ENCODE measurements around the gene SV2C. TPM values are rescaled to one million over a fixed set of nuclear protein-coding genes. Genes with fewer than 3 reads are reported as not detected.

SV2C gene
- total and polyA plus RNA-seq, 2 of the 13 experiments (the other 11 are each of a cell fraction or from before 2014, with no cell fraction given): not detected

DNA sequence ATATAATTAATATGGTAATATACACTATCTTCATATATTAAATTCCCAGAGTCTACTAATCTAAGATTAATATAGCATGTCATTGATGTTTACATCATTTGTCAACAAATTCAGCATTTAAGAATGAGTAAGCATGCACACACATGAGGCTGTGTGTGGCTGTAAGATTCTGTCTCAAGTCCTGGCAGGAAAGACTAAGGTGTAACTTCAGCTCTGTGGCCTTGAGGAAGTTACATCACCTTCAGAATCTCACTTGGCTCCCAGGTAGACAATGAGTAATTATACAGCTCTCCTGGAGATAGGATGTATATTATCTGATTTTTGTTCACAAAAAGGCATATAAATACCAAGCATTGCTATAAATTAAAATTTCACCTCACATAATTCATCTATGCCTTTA is 200.5 kb downstream of the SV2C start (continued):
- TF ChIP-seq ZFP36L1 (CRISPR knock-in tag; IDR thresholded peaks at IDR 0.05): no peak
- no peak for TF ChIP-seq MXD4 (CRISPR knock-in tag; IDR thresholded peaks at IDR 0.05)

GRCh38 chr5:76289692-76290091 is 206.5 kb downstream of the SV2C start:
- H3K9ac ChIP-seq (ENCODE audit: insufficient read depth, low read depth, low read length): no peak overlapping the region
- intact Hi-C loops (cut with micrococcal nuclease; ENCODE audit: unreplicated experiment): no loop called here
- BruUV-seq (replicated peaks): no TSS peak
- H3K9me3 ChIP-seq (ENCODE audit: low read length): no peaks in the 10 kb centered on the region
- TF ChIP-seq, protein P1, sequence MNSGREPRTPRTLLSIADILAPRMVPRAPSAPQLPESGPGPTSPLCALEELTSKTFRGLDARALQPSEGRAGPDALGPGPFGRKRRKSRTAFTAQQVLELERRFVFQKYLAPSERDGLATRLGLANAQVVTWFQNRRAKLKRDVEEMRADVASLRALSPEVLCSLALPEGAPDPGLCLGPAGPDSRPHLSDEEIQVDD (CRISPR knock-in tag; IDR thresholded peaks at IDR 0.05; ENCODE audit: borderline replicate concordance): no peak
- 0 out of 2 replicates have a peak, but pooled peaks have one; percentile 38 for TF ChIP-seq RNF2 (conservative IDR thresholded peaks at IDR 0.05; ENCODE audit: low read depth)
- H3K79me2 ChIP-seq (ENCODE audit: insufficient read depth, low read length): no peaks in the 10 kb centered on the region
- no peaks in the 10 kb centered on the region for H3K36me3 ChIP-seq (replicated peaks in 1 of 2; ENCODE audit: control insufficient read depth in 1 of 2, insufficient read depth in 2 of 2, low read length in 2 of 2)
- no peaks in the 10 kb centered on the region for H4K20me1 ChIP-seq (ENCODE audit: insufficient read depth, low read length)
- no peak overlapping the region for H3K4me3 ChIP-seq (replicated peaks in 1 of 3; ENCODE audit: insufficient read depth in 1 of 3, low read depth in 2 of 3, low read length in 3 of 3)
- no peak overlapping the region for H3K4me2 ChIP-seq (ENCODE audit: low read depth, low read length)
- no peaks in the 10 kb centered on the region for H3K4me1 ChIP-seq (ENCODE audit: insufficient read depth, low read length)
- H2AFZ ChIP-seq (ENCODE audit: low read length): no peak overlapping the region
- in situ Hi-C loops (cut with HindIII; ENCODE audit: extremely low pct_ligation_motif_present, low pct_unique_long_range_greater_than_20kb): no loop called here
- peaks cover 0 to 2% of the 10 kb centered on the region in 2 experiments; a peak in 3 of 5 replicates for H3K27me3 ChIP-seq (ENCODE audit: control insufficient read depth in 1 of 2, insufficient read depth in 2 of 2, low read length in 2 of 2)
- DNase-seq (ENCODE audit: low spot score) (no peak), ATAC-seq (no peak), FAIRE-seq (no peak)
- ChIA-PET CTCF (ENCODE audit: low intra/inter-chr PET ratio, low total read pairs) (no interaction called here), POLR2A (no interaction called here)
- 55% methylated on average over 6 of the region's 6 CpGs for WGBS (ENCODE audit: low lambda C conversion rate)
- H3K27ac ChIP-seq (ENCODE audit: extremely low read length, insufficient read depth, low read length): no peak overlapping the region

- intact Hi-C loops (cut with micrococcal nuclease; ENCODE audit: unreplicated experiment) (no loop called here), in situ Hi-C loops (cut with HindIII; ENCODE audit: extremely low pct_ligation_motif_present, low pct_unique_long_range_greater_than_20kb) (no loop called here)
- CTCF ChIA-PET (ENCODE audit: low intra/inter-chr PET ratio, low total read pairs): no interaction called here
Observed at GRCh38 chr5:76290321-76290757, 207.2 kb downstream of the SV2C start.

More at GRCh38 chr5:76290321-76290757, 207.2 kb downstream of the SV2C start:
- Histone ChIP-seq H3K27me3 (ENCODE audit: control insufficient read depth in 1 of 2, insufficient read depth in 2 of 2, low read length in 2 of 2) (peaks cover 0 to 2% of the 10 kb centered on the region in 2 experiments; a peak in 2 of 5 replicates), H3K27ac (ENCODE audit: extremely low read length, insufficient read depth, low read length) (no peak overlapping the region), H3K9me3 (ENCODE audit: low read length) (no peaks in the 10 kb centered on the region), H3K4me1 (ENCODE audit: insufficient read depth, low read length) (no peaks in the 10 kb centered on the region), H3K36me3 (replicated peaks in 1 of 2; ENCODE audit: control insufficient read depth in 1 of 2, insufficient read depth in 2 of 2, low read length in 2 of 2) (no peaks in the 10 kb centered on the region), H4K20me1 (ENCODE audit: insufficient read depth, low read length) (no peaks in the 10 kb centered on the region), H3K4me3 (replicated peaks in 1 of 3; ENCODE audit: insufficient read depth in 1 of 3, low read depth in 2 of 3, low read length in 3 of 3) (no peak overlapping the region), H3K9ac (ENCODE audit: insufficient read depth, low read depth, low read length) (no peak overlapping the region), H3K4me2 (ENCODE audit: low read depth, low read length) (no peak overlapping the region), H2AFZ (ENCODE audit: low read length) (no peak overlapping the region), H3K79me2 (ENCODE audit: insufficient read depth, low read length) (no peaks in the 10 kb centered on the region)
- FAIRE-seq (no peak), DNase-seq (ENCODE audit: low spot score) (no peak), ATAC-seq (no peak)
- 31% methylated on average over 3 of the region's 3 CpGs for WGBS (ENCODE audit: low lambda C conversion rate)
- TF ChIP-seq ZNF572 (CRISPR knock-in tag; IDR thresholded peaks at IDR 0.05) (no peak), SAP130 (CRISPR knock-in tag; IDR thresholded peaks at IDR 0.05; ENCODE audit: low read depth) (no peak), EHMT2 (IDR thresholded peaks at IDR 0.05; ENCODE audit: borderline replicate concordance, low read depth, low read length) (no peak), DNMT3B (CRISPR knock-in tag; conservative IDR thresholded peaks at IDR 0.05) (no peak), NCOA2 (CRISPR knock-in tag; IDR thresholded peaks at IDR 0.05) (no peak), TARDBP (CRISPR knock-in tag; IDR thresholded peaks at IDR 0.05) (no peak)
- TF ChIP-seq, protein P2, sequence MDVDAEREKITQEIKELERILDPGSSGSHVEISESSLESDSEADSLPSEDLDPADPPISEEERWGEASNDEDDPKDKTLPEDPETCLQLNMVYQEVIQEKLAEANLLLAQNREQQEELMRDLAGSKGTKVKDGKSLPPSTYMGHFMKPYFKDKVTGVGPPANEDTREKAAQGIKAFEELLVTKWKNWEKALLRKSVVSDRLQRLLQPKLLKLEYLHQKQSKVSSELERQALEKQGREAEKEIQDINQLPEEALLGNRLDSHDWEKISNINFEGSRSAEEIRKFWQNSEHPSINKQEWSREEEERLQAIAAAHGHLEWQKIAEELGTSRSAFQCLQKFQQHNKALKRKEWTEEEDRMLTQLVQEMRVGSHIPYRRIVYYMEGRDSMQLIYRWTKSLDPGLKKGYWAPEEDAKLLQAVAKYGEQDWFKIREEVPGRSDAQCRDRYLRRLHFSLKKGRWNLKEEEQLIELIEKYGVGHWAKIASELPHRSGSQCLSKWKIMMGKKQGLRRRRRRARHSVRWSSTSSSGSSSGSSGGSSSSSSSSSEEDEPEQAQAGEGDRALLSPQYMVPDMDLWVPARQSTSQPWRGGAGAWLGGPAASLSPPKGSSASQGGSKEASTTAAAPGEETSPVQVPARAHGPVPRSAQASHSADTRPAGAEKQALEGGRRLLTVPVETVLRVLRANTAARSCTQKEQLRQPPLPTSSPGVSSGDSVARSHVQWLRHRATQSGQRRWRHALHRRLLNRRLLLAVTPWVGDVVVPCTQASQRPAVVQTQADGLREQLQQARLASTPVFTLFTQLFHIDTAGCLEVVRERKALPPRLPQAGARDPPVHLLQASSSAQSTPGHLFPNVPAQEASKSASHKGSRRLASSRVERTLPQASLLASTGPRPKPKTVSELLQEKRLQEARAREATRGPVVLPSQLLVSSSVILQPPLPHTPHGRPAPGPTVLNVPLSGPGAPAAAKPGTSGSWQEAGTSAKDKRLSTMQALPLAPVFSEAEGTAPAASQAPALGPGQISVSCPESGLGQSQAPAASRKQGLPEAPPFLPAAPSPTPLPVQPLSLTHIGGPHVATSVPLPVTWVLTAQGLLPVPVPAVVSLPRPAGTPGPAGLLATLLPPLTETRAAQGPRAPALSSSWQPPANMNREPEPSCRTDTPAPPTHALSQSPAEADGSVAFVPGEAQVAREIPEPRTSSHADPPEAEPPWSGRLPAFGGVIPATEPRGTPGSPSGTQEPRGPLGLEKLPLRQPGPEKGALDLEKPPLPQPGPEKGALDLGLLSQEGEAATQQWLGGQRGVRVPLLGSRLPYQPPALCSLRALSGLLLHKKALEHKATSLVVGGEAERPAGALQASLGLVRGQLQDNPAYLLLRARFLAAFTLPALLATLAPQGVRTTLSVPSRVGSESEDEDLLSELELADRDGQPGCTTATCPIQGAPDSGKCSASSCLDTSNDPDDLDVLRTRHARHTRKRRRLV (CRISPR knock-in tag; IDR thresholded peaks at IDR 0.05): no peak
- POLR2A ChIA-PET: no interaction called here
- BruUV-seq (replicated peaks): no TSS peak
